Parathyroid adenoma (tissue), 2 donors: Measurements from ENCODE around the gene ADCYAP1R1.

Experiments
- H2AFZ ChIP-seq: fragments of 300-600 bp; sonication (generic); one replicate; pipeline ENCODE4 v1.7.0; 2017; ENCODE audit warnings: antibody characterized with exemption, mild to moderate bottlenecking
- H3K27ac ChIP-seq: fragments of 300-600 bp; sonication (generic); one replicate; pipeline ENCODE4 v1.7.0; 2017
- H3K27me3 ChIP-seq: fragments of 300-600 bp; sonication (generic); one replicate; pipeline ENCODE4 v1.7.0; 2017; ENCODE audit warnings: low read length; ENCODE audit not compliant: control insufficient read depth, insufficient read depth
- H3K36me3 ChIP-seq: fragments of 300-600 bp; sonication (generic); one replicate; pipeline ENCODE4 v1.7.0; 2017; ENCODE audit warnings: low read length; ENCODE audit not compliant: control insufficient read depth, insufficient read depth
- H3K4me1 ChIP-seq: fragments of 300-600 bp; sonication (generic); one replicate; pipeline ENCODE4 v1.7.0; 2017; ENCODE audit warnings: control low read depth
- H3K4me2 ChIP-seq: fragments of 300-600 bp; sonication (generic); one replicate; pipeline ENCODE4 v1.7.0; 2017; ENCODE audit warnings: low read length
- H3K4me3 ChIP-seq: fragments of 300-600 bp; sonication (generic); one replicate; pipeline ENCODE4 v1.7.0; 2017; ENCODE audit warnings: low read depth, low read length
- H3K79me2 ChIP-seq: fragments of 300-600 bp; sonication (generic); one replicate; pipeline ENCODE4 v1.7.0; 2017; ENCODE audit warnings: control low read depth
- H3K9ac ChIP-seq: fragments of 300-600 bp; sonication (generic); one replicate; pipeline ENCODE4 v1.7.0; 2017; ENCODE audit warnings: mild to moderate bottlenecking
- H3K9me3 ChIP-seq: fragments of 300-600 bp; sonication (generic); one replicate; pipeline ENCODE4 v1.7.0; 2017; ENCODE audit warnings: low read length; ENCODE audit not compliant: control insufficient read depth
- TF ChIP-seq, protein P1 (sequence below): fragments of 300-600 bp; sonication (generic); IDR thresholded peaks from one replicate; pipeline ENCODE4 v1.7.0; 2017; ENCODE audit warnings: antibody characterized with exemption, mild to moderate bottlenecking
- donor health status: primary hyperparathyroidism.

ADCYAP1R1 gene

DNA sequence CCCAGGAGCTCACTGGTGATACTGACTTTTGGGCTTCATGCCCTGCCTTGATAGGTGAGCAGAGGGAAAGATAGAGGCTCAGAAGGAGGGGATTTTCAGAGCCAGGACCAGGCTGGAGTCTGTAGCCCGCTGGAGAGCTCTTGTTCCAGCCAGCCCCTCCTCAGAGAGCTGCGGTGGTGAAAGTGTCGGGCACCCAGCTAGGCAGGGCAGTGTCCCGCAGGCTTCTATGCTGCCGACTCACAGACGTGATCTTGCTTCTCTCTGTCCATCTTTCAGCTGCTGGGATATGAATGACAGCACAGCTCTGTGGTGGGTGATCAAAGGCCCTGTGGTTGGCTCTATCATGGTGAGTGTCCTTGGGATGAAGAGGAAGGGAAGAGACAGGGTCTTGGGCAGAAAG, 35.2 kb downstream of the ADCYAP1R1 start:
- H2AFZ ChIP-seq, result no peak overlapping the region
- H3K27ac ChIP-seq, result no peak overlapping the region
- no peaks in the 10 kb centered on the region for H3K79me2 ChIP-seq
- no peak overlapping the region for H3K4me3 ChIP-seq
- TF ChIP-seq, protein P1, sequence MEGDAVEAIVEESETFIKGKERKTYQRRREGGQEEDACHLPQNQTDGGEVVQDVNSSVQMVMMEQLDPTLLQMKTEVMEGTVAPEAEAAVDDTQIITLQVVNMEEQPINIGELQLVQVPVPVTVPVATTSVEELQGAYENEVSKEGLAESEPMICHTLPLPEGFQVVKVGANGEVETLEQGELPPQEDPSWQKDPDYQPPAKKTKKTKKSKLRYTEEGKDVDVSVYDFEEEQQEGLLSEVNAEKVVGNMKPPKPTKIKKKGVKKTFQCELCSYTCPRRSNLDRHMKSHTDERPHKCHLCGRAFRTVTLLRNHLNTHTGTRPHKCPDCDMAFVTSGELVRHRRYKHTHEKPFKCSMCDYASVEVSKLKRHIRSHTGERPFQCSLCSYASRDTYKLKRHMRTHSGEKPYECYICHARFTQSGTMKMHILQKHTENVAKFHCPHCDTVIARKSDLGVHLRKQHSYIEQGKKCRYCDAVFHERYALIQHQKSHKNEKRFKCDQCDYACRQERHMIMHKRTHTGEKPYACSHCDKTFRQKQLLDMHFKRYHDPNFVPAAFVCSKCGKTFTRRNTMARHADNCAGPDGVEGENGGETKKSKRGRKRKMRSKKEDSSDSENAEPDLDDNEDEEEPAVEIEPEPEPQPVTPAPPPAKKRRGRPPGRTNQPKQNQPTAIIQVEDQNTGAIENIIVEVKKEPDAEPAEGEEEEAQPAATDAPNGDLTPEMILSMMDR, result no peak
- no peaks in the 10 kb centered on the region for H3K27me3 ChIP-seq
- no peak overlapping the region for H3K4me2 ChIP-seq
- no peaks in the 10 kb centered on the region for H3K4me1 ChIP-seq
- H3K9me3 ChIP-seq, result no peaks in the 10 kb centered on the region
- no peaks in the 10 kb centered on the region for H3K36me3 ChIP-seq
- no peak overlapping the region for H3K9ac ChIP-seq

DNA sequence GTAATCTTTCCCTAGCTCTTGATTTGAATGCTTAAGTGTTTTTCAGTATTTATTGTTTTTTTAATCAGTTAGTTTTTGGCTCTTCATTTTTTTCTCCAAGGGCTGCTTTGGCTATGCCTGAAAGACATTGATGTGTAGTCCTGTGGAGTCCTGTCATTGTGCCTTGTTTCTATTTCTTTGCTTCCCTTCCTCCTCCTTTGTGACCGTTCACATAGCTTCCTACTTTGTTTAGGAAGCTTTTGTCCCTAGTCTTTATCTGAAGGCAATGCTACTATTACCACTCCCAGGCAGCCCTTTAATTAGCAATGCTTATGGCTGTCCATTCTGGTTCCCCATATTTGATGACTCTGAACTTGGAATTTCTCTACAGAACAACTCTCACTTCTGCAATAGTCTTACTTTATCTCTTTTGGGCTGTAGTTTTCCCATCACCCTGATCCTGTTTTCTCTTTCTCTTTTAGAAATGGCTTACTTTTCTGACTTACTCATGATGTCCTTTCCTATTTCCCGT, 39.9 kb downstream of the ADCYAP1R1 start:
- Histone ChIP-seq H3K36me3 (no peaks in the 10 kb centered on the region), H3K9ac (no peak overlapping the region), H3K4me1 (no peaks in the 10 kb centered on the region), H2AFZ (no peak overlapping the region), H3K27ac (no peak overlapping the region), H3K79me2 (no peaks in the 10 kb centered on the region), H3K4me2 (no peak overlapping the region), H3K27me3 (no peaks in the 10 kb centered on the region), H3K9me3 (no peaks in the 10 kb centered on the region), H3K4me3 (no peak overlapping the region)
- TF ChIP-seq, protein P1, result no peak

DNA sequence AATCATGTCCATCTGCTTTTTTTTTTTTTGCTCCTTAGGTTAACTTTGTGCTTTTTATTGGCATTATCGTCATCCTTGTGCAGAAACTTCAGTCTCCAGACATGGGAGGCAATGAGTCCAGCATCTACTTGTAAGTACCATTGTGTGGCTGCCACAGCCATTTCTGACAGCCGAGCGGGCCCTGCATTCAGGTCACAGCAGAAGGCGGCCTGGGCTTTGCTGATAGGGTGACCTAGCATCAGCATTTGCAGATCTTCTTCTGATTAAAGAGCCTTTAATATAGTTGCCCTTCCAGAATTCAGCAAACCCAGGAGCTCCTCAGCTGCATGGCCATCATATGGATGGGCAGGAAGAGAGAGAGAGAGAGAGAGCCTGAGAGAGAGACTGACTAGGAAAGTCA, 40.5 kb downstream of the ADCYAP1R1 start:
- no peaks in the 10 kb centered on the region for H3K27me3 ChIP-seq
- no peak overlapping the region for H3K4me3 ChIP-seq
- H3K27ac ChIP-seq, result no peak overlapping the region
- H3K4me2 ChIP-seq, result no peak overlapping the region
- no peaks in the 10 kb centered on the region for H3K36me3 ChIP-seq
- H3K9ac ChIP-seq, result no peak overlapping the region
- no peaks in the 10 kb centered on the region for H3K4me1 ChIP-seq
- H3K79me2 ChIP-seq, result no peaks in the 10 kb centered on the region
- TF ChIP-seq, protein P1, result no peak
- H3K9me3 ChIP-seq, result no peaks in the 10 kb centered on the region
- no peak overlapping the region for H2AFZ ChIP-seq

DNA sequence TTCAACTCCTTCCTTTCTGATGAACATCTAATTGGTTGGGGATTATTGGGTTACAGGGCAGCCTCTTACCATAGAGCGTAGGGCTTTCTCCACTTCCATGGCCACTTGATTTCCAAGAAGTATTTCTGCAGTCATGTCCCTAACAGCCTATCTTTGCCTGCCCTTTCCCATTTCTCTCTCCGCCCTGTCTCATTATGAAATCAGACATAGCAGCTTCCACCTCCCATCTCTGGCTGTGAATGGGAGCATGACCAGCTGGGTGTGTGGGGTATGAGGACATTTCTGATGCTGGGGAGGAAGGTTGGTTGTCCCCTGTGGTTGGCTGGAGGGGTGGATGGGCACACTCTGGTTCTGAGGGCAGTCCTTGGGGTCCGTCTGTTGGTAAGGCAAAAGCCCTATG, 41.2 kb downstream of the ADCYAP1R1 start:
- H3K4me2 ChIP-seq, result no peak overlapping the region
- H3K79me2 ChIP-seq, result no peaks in the 10 kb centered on the region
- no peaks in the 10 kb centered on the region for H3K4me1 ChIP-seq
- no peak overlapping the region for H2AFZ ChIP-seq
- H3K27ac ChIP-seq, result no peak overlapping the region
- H3K9me3 ChIP-seq, result no peaks in the 10 kb centered on the region
- no peak overlapping the region for H3K4me3 ChIP-seq
- no peak overlapping the region for H3K9ac ChIP-seq
- TF ChIP-seq, protein P1, result no peak
- no peaks in the 10 kb centered on the region for H3K27me3 ChIP-seq
- H3K36me3 ChIP-seq, result no peaks in the 10 kb centered on the region

DNA sequence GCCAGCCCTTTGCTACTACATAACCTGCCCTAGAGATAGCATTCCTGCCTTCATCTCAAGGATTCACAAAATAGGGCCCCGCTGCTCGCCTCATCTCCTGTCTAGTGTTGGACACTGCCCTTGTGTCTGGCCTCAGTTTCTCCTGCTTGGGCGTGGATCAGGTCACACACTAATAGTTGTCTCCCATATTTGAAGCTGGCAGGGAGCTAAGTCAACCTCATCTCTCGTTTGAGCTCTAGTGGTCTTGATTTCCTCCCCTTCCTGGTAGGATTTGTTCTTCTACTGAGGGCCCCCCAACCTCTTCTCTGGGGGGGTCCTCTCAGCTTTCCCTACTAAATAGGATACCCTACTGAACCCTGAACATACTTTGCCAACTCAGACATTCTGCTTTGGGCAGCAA, 42.2 kb downstream of the ADCYAP1R1 start:
- H3K36me3 ChIP-seq, result no peaks in the 10 kb centered on the region
- H3K79me2 ChIP-seq, result no peaks in the 10 kb centered on the region
- no peaks in the 10 kb centered on the region for H3K27me3 ChIP-seq
- no peak overlapping the region for H3K27ac ChIP-seq
- TF ChIP-seq, protein P1, result no peak
- H3K9ac ChIP-seq, result no peak overlapping the region
- H3K9me3 ChIP-seq, result no peaks in the 10 kb centered on the region
- H3K4me1 ChIP-seq, result no peaks in the 10 kb centered on the region
- H2AFZ ChIP-seq, result no peak overlapping the region
- H3K4me3 ChIP-seq, result no peak overlapping the region
- H3K4me2 ChIP-seq, result no peak overlapping the region
